Stimulated activated naive CD4-positive, alpha-beta T cell treated with Interleukin-2 at 50 U/mL for 16 hours (primary cell): ENCODE results near the gene PACS2.

Source experiments
- DNase-seq: peaks from one replicate; lab custom pipeline; 2025; lab: John Stamatoyannopoulos, UW

Gene PACS2

DNA sequence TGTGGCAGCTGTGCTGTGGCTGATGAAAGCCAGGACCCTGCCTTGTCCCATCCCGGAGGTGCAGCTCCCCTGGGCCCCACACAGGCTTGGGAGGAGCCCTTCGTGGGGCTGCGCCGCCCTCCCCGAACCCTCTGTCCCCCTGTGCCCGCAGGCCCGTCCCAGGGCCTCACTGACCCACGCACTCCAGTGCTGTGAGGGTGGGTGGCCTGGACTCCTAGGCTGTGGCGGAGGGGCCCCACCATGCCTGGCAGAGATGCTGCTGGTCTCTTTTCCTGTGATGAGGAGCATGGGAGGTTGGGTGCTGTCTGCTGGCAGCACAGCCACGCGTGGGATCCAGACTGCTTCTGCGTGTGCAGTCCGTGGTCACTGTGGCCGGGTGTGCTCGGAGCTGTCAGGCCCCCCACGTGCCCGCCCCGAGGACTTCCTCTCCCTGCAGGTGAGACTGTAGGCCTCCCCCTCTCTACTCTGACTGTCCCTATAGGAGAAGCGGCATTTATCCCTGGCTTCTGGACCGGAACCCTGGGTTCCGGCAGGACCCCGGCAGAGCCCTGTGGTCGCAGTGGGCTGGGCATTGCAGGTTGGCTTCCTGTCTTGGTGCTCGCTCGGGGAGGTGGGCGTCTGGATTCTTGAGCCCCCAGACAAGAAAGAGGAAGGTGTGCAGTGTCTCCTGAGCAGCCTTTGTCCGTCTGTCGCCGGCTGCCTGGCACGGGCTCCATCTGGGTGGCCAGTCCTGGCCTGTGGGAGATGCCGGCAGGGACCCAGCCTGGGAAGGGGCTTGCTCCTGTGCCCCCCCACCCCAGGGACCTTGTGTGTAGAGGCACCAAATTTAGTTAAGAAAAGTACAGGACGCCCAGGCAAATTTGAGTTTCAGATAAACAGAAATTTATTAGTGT lies 107.4 kb downstream of the PACS2 start:
- DNase-seq = no peak

DNA sequence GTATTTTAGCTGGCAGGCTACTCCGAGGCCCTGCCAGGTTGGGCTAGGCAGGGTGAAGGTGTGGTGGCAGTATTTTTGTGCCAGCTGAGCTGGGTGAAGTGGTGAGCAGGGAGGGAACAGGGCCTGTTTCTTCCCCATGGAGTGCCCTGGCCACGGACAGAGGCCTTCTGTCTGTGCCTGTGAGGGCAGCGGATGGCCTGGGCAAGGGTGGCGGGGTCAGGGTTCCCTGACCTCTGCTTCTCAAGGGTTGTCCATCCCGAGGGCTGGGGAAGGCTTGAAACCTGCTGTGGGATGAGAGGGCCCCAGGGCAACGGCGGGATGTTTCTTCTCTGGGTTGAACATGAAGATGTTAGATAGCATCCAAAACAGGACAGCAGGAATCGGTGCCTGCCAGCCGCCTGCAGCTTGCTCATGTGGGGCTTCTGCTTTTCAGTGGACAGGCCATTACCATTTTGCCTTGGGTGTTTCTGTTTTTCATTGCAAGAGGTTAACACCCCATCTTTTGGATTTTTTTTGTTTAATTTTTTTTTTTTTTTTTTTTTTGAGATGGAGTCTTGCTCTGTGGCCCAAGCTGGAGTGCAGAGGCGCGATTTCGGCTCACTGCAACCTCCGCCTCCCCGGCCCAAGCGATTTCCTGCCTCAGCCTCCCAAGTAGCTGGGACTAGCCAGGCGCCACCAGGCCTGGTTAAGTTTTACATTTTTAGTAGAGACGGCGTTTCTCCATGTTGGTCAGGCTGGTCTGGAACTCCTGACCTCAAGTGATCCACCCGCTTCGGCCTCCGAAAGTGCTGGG lies 108.3 kb downstream of the PACS2 start:
- DNase-seq = no peak

DNA sequence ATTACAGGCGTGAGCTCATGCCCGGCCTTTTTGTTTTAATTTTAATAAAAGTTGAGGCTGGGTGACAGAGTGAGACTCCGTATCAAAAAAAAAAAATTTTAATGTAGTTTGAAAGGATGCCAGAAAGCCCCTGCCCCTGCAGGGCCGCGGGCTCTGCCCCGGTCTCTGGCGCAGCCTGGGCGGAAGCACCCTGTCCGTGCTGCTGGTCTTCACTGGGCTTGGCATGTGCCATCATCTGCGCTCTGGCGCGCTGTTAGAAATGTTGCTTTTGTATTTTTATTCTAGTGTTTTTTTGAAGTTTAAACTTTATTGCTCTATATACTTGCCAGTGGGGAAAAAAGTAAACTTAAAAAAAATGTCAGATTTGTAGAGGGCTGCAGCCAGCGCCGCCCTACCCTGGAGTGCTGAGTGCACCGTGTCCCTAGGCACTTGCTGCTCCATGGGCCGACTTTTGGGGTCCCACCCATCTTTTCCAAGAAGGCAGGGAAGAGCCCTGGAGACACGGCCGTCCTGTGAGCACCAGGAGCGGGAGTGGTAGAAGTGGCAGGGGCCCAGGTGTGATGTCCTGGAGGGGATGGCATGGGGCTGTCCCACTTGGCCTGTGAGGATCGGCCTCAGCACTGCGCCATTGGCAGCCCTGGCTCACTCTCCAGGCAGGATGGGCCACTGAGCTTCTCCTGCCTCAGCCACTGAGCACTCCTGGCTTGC lies 109.1 kb downstream of the PACS2 start:
- DNase-seq = no peak

DNA sequence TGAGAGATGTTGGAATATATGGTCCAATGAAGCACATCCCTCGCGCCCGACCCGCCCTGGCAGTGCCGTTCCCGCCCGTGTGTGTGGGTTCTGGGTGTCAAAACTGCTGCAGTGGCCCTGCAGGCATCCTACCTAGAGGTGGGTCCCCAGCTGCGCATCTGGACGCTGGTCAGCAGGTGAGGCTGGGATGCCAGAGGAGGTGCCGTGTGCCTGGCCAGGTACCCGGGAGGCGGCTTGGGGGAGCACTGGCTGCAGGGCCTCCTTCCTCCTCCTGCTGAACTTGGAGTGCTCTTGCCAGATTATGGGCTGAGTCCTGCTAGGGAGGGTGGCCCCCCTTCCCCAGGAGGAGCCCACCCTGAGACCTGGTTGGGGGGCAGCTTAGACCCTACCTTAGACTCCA lies 110.3 kb downstream of the PACS2 start:
- DNase-seq = no peak

DNA sequence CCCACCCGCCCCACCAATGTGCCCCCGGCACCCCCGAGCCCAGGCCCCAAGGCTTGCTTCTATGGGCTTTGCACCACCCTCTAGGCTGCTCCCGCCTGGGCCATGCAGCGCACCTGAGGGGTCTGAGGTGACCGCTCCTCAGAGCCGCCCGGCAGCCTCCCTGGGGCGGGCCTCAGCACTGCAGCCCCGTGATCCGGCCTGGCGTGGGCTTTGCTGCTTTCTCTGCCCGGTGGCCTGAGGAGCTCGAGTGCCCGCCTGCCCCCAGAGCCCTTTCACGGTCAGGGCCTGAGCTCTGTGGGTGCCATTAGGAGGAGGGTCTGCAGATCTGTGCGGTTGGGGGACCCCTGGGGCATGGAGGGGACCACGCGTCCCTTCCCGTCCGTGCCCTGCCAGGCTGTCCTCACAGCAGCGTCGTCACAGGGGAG lies 111.3 kb downstream of the PACS2 start:
- DNase-seq = no peak

DNA sequence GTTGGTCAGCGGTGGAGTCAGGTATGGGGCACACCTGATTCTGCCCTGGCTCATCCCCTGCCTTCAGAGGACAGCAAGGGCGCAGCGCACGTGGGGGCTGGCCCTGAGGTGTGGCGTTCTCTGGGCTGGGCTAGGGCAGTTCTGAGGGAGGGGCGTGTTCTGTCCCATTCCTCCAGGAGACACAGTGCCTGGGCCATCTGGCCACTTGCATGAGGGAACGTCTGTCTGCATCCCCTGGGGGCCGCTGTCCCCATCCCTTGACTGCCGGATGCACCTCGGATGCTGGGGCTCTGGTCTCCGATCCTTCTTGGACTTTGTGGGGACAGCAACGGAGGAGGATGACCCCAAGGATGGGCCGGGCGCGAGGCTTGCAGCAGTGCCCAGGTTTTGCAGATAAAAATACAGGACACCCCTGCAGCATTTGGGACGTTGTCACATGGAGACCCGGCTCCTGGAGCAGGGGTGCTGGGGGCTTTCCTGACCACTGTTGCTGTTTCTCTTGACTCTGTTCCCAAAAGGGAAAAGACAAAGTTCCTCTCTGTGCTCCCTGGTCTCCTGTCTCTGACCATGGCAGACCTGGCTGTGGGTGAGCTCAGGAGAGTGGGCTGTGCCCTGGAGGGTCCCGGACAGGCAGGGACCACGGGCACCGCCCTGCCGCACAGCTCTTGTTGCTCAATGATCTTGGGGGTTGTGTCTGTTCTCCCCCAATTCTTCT lies 112.0 kb downstream of the PACS2 start:
- DNase-seq = no peak

DNA sequence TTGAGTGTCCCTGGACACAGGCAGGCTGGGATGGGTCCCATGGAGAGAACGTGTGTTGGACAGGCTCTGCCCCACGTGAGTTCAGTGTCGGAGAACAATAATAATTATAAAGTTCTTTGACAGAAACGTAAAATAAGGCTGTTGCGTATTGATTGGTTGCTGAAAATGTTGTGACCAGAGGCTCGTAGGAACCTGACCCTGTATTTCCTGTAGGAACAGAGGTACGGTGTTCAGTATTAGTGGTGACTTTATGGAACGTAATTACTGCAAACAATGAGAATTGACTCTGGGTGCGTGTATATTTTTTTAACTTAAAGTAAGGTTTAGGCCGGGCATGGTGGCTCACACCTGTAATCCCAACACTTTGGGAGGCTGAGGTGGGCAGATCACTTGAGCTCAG lies 112.9 kb downstream of the PACS2 start:
- DNase-seq = no peak

DNA sequence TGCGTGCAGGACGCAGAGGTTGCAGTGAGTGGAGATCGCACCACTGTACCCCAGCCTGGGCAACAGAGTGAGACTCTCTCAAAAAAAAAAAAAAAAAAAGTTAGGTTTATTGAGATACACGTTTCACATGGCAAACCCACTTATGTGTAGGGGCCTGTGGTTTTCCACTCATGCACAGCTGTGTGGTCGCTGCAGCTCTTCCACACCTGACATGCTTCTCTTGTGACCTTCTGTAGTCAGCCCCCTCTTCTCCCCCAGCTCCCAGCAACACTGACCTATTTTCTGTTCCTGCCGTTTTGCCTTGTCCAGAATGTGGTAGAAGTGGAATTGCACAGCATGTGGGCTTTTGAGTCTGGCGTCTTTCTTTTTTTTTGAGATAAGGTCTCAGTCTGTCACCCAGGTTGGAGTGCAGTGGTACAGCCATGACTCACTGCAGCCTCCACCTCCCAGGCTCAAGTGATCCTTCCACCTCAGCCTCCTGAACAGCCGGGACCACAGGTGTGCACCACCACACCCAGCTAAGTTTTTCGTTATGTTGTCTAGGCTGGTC lies 113.5 kb downstream of the PACS2 start:
- DNase-seq = no peak

DNA sequence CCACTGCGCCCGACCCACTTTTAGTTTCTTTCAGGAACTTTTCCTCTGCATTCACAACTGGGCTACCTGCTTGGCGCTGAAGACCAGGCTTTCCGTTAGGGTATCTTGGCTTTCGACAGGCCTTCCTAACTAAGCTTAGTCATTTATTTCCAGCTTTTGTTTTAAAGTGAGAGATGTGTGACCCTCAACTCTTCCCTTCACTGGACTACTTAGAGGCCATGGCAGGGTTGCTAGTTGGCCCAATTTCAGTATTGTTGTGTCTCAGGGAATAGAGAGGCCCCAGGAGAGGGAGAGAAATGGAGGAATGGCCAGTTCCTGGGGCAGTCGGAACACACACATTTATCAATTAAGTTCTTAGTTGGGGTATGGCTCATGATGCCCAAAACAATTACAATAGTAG lies 115.5 kb downstream of the PACS2 start:
- DNase-seq = no peak

DNA sequence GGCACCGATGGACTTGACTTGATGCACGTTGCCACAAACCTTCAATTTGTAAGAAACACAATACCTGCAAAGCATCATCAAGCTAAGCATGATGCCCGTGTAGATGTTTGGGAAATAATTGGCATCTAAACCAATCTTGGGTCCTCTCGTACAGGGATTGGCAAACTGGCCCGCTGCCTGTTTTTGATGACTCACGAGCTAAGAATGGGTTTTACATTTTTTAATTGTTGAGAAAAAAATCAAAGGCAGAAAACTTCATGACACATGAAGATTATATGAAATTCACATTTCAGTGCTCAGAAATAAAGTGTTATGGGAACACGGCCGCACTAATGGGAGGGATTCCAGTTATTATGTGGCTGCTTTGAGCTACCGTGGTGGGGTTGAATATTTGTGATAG lies 116.0 kb downstream of the PACS2 start:
- DNase-seq = no peak

DNA sequence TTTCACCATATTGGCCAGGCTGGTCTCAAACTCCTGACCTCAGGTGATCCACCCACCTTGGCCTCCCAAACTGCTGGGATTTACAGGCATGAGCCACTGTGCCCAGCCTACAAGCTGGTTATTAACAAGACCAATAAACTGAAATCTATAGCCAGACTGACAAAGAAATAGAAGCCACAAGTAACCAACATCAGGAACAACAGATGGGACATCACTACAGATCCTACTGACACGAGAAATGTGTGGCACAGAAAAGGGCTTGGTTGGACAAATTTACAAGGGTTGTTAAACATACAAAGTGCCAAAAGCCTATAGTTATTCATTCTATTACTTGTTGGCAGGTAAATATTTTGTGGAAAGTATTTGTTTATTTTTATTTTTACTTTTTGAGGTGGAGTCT lies 116.7 kb downstream of the PACS2 start:
- no peak for DNase-seq

DNA sequence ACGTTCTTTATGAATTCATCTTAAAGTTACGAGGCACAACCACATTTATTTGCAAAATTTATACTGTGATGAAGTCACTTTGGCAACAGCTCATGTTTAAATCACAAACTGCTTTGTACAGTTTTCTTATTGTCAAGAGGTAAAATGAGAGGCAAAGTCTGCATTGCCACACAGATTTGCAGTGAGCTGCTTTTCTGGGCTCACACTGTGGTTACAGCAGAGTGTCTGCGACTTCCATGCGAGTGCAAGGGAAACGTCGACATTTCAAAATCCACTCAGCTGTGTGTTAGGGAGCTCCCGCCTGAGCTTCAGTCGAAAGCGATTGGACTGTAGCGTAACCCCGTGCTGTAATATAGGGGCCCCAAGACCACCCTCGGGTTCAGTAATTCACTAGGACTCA lies 118.1 kb downstream of the PACS2 start:
- no peak for DNase-seq

DNA sequence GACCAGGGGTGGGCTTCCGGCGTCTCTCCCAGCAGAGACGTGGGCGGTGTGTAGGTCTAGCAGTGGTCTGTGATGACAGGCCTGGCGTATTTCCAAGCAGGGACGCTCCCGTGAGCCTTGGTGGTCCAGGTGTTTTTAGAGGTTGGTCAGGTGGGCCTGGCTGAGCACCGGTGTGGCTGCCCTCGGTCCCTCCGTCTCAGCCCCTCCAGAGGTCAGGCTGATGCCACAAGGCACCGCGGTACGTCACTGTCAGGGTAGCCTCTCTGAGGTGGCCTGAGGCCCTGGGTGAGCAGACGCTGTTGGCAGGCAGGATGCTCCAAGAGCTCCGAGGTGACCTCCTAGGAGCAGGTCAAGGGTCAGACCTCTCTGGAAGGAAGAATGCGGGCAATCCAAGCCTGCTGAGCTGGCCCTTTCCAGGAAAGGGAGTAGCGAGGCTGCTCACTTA lies 118.6 kb downstream of the PACS2 start:
- no peak for DNase-seq

DNA sequence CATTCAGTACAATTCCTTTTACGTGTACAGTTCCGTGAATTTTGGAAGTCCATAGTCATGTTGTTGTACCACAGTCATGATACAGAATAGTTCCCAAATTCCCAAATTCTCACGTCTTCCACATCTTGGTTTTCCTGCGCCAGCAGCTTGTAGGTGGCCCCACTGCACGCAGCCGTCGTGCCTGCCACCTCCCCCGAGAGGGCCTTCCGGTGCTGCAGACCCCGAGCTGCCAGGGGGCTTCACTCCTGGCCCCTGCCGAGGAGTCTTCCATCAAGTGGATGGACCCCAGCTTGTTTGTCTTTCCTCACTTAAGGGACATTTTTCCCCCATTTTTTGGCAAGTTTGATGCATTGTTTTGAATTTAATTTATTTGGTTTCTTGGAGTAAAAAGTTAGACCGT lies 121.9 kb downstream of the PACS2 start:
- no peak for DNase-seq

DNA sequence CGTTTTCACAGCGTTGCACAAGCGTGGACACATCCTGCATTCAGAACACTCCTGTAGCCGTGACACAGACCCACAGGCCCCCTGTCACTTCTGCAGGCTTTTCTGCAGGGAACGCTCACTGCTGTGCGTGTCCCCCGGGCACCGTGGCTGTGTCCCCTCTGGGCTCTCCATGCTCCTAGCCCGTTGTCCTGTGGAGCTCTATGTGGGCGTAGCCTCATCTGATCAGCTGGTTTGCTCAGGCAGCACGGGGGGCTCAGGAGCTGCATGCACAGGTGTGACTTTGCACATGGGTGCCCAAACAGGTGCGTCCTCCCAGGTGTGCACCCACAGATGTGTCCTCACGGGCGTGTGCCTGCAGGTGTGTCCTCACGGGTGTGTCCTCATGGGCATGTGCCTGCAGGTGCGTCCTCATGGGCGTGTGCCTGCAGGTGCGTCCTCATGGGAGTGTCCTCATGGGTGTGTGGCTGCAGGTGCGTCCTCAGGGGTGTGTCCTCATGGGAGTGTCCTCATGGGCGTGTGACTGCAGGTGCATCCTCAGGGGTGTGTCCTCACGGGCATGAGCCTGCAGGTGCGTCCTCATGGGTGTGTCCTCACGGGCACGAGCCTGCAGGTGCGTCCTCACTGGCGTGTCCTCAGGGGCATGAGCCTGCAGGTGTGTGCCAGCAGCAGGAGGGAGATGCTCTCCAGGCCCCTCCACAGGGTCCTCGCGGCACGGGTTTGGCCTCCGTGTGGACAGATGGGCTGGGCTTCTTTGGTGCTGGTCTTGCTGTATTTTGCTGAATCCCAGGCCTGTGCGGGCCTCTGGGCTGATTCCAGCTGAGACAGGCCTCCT lies 122.6 kb downstream of the PACS2 start:
- no peak for DNase-seq

DNA sequence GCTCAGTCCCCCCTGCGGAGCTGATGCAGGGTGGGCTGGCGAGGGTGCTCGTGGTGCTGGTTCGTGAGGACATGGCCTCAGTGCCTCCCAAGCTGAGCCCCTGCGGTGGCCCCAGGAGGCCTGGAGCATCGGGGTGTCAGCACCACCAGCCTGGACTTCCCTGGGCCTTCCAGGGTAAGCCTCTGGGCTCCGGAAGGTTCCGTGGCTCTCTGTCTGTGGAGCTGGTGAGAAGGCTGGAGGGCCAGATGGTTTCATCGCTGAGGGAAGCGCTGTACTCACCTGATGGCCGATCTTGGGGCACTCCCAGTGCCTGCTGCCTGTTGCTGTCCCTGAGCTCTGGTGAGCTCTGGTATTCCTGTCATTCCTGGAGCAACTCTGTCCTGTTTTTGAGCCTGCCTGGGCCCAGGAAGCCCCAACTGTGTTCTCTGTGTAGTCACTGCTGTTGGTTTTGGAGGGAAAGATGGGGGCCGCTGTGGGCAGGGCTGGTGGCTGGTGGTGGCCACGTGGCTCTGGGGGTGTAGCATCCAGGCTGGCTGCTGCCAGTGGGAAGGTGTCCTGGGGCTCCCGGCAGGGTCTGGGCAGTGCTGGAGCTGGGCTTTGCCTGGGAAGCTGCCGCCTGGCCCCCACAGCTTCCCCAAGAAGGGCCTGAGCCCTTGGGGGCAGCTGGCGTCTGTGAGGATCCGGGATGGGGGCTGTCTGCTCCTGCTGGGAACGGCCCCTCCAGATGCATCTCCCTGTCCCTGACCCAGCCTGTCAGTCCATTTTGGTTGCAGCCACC lies 123.4 kb downstream of the PACS2 start:
- no peak for DNase-seq

DNA sequence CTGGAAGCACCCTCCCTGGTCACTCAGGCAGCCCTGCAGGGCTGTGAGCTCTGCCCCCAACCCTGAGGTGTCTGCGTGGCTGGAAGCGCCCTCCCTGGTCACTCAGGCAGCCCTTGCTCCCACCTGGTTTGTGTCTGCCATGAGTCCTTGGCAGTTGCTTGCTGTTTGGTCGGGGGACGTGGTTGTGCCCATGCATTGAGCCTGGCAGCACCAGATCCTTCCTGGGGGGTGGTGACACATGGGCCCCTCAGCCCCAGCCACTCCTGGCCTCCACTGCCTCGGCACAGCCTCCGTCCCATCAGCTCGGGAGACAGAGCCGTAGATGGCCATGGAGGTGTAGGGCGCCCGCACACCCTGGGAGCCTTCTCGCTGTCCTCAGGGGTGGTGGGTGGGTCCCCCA lies 124.6 kb downstream of the PACS2 start:
- no peak for DNase-seq

DNA sequence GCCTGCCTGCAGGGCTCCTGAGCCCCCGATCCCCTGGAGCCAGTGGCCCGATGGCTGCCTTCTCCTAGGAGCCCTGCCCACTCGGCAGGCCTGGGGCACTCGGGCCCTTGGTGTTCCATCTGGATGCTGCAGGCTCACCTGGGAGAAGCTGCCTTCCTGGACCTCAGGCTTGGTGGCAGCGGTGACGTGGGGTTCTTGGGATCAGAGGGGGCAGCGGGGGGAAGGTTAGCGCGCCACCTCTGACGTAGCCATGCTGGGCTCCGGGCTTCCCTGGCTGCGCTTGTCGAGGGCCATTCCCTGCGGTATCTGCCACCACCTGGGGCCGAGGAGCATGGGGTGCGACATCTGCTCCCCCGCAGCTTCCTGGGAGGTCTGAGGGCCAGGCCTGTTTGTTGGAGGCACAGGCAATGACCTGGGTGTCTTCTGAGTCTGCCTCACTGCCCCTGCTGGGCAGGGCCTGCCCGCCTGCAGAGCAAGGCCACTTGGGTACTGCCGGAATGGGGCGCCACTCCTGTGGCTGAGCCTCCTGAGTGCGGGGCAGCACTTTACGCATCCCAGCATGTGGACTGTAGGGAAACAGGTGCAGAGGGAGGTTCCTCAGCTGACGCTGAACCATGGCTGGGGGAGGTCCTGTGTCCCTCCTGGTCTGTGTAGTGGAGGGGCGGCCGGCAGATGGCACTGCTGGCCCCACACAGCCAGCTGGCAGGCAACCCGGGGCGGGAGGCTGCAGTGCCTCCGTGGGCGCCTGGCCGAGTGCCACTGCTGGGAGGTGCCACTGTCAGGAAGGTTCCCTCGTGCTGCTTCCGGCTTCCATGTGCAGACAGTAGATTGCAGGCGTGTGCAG lies 125.4 kb downstream of the PACS2 start:
- no peak for DNase-seq

DNA sequence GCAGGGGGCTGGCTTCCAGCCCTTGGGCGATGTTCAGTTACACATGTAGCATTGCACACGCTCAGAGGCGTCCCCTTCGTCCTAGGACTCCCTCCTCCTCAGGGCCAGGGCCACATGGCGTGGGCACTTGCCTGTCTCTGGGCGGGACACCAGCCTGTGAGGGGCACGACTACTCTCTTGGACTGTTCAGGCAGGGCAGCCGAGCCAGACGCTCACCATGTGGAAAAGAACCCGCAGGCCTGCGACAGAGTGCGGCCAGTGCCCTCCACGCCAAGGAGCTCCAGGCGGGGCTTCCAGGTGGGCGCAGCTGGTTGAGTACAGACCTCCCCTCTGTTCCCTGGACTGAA lies 126.0 kb downstream of the PACS2 start:
- DNase-seq = no peak
